Measurements from ENCODE around the gene CRB2.

CRB2 gene

DNA sequence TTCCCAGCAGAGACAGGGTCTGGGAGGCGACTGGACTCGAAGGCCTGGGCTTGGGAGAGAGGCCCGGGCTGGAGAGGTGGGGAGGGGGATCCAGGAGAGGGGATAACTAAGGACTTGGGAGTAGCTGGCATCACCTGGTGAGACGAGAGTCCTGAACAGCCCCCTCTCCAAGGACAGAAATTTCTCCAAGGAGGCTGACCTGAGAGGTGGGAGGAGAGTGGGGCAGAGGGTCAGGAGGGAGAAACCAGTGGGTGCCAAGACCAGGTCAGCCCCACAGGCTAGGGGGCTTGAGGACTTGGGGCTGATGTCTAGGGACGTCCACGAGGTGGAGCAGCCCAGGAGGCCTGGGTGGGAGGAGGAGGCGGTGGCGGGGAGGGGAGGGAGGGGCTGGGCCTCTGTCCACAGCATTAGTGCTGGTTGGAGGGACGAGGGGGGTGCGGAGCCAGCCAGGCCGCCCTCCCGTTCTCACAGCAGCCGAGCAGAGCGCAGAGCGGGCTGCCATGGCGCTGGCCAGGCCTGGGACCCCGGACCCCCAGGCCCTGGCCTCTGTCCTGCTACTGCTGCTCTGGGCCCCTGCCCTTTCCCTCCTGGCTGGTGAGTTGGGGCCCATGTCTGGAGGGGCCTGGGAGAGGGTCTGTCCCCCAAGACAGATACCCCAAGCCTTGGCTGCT is at the start of gene CRB2:
CRB2 (plus strand) TSS at position 437 of the 671 bp plus-strand sequence; CDS start at position 501, 64 bp downstream.
- TF ChIP-seq GATA3 (IDR thresholded peaks at IDR 0.05; ENCODE audit: low read depth, low read length): no peak
- TF ChIP-seq GATA2 (IDR thresholded peaks at IDR 0.05; ENCODE audit: low read depth, low read length): no peak

DNA sequence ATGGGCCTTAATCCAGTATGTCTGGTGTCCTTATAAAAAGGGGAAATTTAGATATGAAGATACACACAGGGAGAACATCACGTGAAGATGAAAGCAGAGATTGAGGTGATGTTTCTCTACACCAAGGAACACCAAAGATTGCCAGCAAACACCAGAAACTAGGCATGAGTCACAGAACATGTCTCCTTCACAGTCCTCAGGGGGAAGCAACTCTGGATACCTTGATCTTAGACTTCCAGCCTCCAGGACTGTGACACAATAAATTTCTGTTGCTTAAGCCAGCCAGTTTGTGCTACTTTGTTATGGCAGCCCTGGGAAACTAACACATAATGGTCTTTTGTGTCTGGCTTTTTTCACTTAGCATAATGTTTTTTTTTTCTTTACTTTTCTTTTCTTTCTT is 46.4 kb upstream of the CRB2 start:
- TF ChIP-seq GATA2 (IDR thresholded peaks at IDR 0.05; ENCODE audit: low read depth, low read length) (no peak), GATA3 (IDR thresholded peaks at IDR 0.05; ENCODE audit: low read depth, low read length) (no peak)

DNA sequence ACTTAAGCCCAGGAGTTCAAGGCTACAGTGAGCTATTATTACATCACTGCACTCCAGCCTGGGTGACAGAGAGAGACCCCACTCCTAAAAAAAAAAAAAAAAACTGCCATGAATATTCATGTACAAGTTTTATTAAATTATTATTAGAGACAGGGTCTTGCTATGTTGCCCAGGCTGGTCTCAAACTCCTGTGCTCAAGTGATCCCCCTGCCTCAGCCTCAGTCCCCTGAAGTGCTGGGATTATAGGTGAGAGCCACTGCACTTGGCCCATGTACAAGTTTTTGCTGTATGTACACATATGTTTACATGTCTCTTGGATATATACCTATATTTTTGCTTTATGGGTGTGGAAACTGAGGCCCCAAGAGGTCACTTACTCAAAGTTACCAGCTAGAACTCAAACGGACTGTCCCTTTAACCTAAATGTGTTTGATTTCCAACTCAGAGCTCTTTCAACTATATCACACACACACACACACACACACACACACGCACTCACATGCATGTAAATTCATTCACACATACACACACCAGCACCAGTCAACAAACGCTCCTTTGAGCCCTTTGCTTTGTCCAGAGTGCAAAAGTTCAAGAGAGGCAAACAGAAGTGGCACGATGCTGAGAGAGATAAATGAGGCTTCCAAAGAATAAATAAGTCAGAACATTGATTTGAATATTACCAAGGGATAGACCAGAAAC is 45.3 kb upstream of the CRB2 start:
- TF ChIP-seq GATA3 (IDR thresholded peaks at IDR 0.05; ENCODE audit: low read depth, low read length): no peak
- TF ChIP-seq GATA2 (IDR thresholded peaks at IDR 0.05; ENCODE audit: low read depth, low read length): no peak

GRCh38 chr9:123311250-123311752 is 44.7 kb upstream of the CRB2 start:
- no peak for TF ChIP-seq GATA3 (IDR thresholded peaks at IDR 0.05; ENCODE audit: low read depth, low read length)
- TF ChIP-seq GATA2 (IDR thresholded peaks at IDR 0.05; ENCODE audit: low read depth, low read length): no peak

GRCh38 chr9:123312306-123312877 is 43.6 kb upstream of the CRB2 start:
- TF ChIP-seq GATA2 (IDR thresholded peaks at IDR 0.05; ENCODE audit: low read depth, low read length) (no peak), GATA3 (IDR thresholded peaks at IDR 0.05; ENCODE audit: low read depth, low read length) (no peak)

- no peak for TF ChIP-seq GATA2 (IDR thresholded peaks at IDR 0.05; ENCODE audit: low read depth, low read length)
Measured at GRCh38 chr9:123314617-123315016, 41.4 kb upstream of the CRB2 start.

DNA sequence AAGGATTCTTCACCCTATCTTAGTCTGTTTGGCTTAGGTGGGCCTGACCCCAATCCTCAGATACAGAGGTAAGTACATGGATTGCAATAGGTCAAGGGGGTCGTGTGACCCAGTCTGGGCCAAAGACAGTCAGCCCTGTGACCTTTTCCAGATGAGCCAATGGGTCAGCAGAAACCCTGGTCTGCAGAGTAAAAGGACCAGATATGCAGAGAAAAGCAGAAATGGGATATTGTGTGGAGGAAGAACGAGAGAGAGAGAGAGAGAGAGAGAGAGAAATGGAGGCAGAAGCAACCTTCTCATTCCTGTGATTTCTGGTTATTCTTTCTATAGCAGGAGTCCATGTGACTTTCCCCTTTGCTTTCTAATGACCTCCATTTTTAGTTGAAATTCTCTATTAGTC is 40.4 kb upstream of the CRB2 start:
- no peak for TF ChIP-seq GATA2 (IDR thresholded peaks at IDR 0.05; ENCODE audit: low read depth, low read length)
- TF ChIP-seq GATA3 (IDR thresholded peaks at IDR 0.05; ENCODE audit: low read depth, low read length): no peak

- TF ChIP-seq GATA3 (IDR thresholded peaks at IDR 0.05; ENCODE audit: low read depth, low read length): no peak
- TF ChIP-seq GATA2 (IDR thresholded peaks at IDR 0.05; ENCODE audit: low read depth, low read length): no peak
Measured at GRCh38 chr9:123316053-123316718, 39.8 kb upstream of the CRB2 start.

- TF ChIP-seq GATA2 (IDR thresholded peaks at IDR 0.05; ENCODE audit: low read depth, low read length) (no peak), GATA3 (IDR thresholded peaks at IDR 0.05; ENCODE audit: low read depth, low read length) (no peak)
Measured at GRCh38 chr9:123318202-123318601, 37.8 kb upstream of the CRB2 start.

DNA sequence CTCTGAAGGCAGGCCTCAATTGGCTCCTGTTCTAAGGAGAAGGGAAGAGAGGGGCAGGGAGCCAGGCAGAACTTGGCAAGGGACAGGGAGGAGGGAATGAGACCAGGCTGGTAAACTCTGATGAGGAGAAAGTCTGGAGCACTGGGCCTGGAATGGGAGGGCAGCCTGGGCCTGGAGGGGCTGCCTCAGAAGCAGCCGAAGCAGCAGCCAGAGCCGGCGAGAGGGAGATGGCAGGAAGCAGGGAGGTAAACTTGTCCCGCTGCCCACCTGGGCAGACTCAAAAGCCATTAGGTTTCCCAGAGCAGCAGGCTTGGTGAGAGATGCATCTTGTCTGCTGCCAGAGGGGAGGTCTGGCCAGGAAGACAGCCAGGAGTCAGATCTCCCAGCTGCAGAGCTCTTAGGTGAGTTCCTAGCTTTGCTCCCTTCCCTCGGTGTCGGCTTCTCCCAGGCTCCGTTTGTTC is 37.0 kb upstream of the CRB2 start:
- no peak for TF ChIP-seq GATA2 (IDR thresholded peaks at IDR 0.05; ENCODE audit: low read depth, low read length)
- no peak for TF ChIP-seq GATA3 (IDR thresholded peaks at IDR 0.05; ENCODE audit: low read depth, low read length)

- TF ChIP-seq GATA2 (IDR thresholded peaks at IDR 0.05; ENCODE audit: low read depth, low read length): no peak
- TF ChIP-seq GATA3 (IDR thresholded peaks at IDR 0.05; ENCODE audit: low read depth, low read length): no peak
Measured at GRCh38 chr9:123319541-123320339, 36.3 kb upstream of the CRB2 start.

DNA sequence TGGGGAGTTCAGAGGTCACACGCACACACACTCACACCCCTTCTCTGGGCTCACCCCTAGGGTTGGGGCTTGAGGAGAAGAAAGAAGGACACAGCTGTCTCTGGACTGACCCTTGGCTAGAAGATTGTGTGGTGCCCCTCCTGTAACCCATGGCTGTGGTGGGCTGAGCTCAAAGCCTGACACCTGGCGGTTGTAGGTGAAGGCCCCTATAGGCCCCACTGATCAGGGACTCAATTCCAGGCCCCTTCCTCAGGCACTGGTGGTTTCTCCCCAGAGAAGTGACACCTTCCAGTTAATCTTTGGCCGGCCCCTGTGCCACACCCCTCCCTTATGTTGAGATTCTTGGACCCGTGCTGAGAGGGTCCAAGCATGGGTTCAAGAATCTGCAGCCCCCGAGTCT is 35.2 kb upstream of the CRB2 start:
- TF ChIP-seq GATA2 (IDR thresholded peaks at IDR 0.05; ENCODE audit: low read depth, low read length) (no peak), GATA3 (IDR thresholded peaks at IDR 0.05; ENCODE audit: low read depth, low read length) (no peak)

DNA sequence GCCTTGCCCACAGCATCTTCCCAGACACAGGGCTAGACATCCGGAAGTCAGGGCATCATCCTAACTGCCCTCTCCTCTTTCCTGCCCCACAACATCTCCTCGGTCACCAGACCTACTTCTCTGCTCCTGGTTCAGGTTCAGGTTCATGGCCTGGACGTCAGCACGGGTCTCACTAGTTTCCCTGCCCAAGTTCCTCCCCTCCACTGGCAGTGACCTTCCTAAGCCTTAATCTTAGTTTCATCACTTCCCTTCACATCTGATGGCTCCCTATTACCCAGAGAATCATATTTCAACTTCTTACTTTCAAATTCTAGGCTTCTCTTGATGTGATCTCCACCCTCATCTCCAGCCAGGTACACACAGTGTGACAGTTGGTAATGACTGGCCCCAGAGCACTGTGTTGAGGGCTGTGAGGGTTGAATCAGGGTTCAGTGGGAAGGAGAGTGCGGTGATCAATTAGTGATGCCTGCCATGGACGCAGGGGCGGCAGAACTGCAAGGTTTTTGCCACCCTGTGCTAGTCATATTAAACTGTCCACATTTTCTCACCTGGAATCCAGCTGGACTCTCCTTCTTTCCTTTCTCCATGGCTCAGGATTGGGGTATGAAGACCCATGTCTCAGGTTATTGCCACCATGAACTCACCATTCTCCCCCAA is 34.3 kb upstream of the CRB2 start:
- TF ChIP-seq GATA3 (IDR thresholded peaks at IDR 0.05; ENCODE audit: low read depth, low read length): no peak
- TF ChIP-seq GATA2 (IDR thresholded peaks at IDR 0.05; ENCODE audit: low read depth, low read length): no peak
